ENCODE data around the gene SERP2.
A peak's percentile ranks its signal among the peaks of the same experiment; 100 is the strongest.

The SERP2 gene

DNA sequence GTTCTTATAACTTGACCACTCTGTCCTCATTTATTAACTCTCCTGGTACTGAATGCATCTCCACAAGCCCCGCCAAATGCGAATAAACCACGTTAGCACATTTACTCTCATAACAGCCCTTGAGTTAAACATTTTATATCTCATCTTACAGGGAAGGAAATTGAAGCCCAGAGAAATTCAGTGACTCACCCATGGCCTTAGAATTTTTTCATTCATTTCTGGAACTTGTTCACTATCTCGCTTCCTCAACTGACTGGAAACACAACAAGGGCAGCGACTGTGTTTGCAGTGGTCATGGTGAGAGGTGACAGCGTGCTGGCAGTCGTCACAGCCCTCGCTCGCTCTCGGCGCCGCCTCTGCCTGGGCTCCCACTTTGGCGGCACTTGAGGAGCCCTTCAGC is 39.5 kb downstream of the SERP2 start:
- no peak for DNase-seq

DNA sequence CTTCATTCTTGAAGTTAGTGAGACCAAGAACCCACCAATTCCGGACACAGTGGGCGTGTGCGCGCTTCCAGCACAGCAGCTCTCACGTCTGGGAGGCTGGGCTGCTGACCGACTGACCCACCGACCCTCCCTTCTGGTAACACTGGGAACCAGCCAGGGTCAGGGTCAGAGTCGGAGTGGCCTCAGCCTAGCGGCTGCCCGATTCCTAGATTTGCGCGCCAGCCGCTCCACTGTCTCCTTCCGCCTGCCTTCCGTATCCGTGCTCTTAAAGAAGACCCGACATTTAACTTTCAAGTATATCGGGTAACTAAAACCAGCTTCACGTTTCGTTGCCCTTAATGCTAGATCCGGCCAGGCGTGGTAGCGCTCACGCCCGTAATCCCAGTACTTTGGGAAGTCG is 41.1 kb downstream of the SERP2 start:
- DNase-seq = no peak

DNA sequence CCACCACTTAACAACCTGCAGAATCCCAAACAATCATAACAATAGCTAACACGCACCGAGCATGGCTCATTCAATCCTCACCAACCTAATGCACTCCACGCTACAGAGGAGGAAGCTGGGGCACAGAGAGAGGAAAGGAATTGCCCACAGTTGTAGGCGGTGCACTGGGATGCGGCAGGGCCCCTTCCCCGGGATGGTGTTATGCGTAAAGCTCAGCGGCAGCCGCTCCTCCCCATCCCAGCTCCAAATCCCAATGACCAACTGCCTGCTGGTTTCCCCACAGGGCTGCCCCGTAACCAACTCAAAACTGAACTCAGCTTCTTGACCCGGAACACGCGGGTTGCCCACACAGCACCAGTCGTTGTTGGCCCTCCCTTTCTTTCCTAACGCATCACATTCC is 42.2 kb downstream of the SERP2 start:
- no peak for DNase-seq

DNA sequence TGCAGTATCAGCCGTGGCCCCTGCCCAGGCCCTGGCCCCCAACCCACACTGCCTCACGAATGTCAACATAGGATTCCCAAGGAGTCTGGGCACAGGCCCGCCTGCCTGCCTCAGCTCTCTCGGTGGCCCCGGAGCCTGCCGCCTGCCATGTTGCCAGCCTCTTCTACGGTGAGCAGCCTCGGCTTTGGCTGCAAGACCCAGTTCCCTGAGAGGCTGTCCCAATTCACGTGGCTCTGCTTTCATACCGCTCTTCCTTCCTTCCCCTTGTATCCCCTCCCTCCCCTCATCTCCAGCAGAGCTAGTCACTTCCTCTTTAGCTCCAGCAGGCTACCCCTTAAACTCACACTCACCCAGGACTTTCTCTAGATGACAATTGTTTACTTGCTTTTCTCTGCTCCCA is 42.7 kb downstream of the SERP2 start:
- no peak for DNase-seq

DNA sequence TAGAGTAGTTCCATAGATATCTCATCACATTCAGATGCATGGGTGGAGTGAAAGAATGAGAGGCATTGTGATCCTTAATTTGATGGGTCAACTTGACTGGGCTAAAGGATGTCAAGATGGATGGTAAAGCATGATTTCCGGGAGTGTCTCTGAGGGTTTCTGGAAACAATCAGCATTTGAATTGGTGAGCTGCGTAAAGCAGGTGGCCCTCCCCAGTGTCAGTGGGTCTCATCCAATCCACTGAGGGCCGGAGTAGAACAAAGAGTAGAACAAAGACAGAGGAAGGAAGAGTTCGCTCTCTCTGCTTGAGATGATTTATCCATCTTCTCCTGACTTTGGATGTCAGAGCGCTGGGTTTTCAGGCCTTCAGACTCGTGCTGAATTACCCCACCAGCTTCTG is 43.1 kb downstream of the SERP2 start:
- DNase-seq = no peak

DNA sequence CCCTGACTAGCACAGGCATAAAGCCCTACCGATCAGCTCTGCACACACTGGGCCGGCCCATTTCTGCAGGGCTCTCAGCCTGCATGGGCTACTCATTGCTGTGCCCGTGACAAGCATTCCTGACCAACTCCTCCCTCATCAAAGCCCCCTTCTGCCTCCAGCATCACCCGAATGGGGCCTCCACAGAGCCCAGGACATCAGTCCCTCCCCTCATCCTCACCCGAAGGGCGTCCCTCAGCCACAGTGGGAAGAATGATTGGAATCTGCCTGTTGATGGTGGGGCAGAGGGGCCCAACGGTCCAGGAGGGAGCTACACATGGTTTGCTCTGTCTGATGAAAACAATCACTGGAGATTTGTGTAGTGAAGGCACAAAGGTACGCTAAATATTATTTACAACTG is 43.8 kb downstream of the SERP2 start:
- DNase-seq = no peak

DNA sequence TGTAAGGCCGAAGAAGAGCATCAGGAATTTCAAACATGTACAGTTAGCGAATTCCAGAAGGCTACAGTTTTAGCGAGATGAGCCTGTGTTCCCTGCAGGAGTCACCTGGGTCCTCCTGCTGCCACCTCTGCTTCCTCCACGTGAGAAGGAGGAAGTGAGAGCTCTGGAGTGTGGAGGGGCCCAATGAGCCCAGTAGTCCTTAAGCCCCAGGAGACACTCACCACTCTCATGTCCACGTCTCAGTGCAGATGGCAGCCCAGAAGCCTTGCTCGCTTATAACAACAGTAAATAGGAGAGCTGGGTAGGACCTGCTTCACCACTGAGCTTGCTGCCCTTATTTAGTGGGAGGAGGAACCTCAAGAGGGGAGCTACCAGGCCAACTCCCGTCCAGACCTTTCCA is 44.3 kb downstream of the SERP2 start:
- DNase-seq = no peak

DNA sequence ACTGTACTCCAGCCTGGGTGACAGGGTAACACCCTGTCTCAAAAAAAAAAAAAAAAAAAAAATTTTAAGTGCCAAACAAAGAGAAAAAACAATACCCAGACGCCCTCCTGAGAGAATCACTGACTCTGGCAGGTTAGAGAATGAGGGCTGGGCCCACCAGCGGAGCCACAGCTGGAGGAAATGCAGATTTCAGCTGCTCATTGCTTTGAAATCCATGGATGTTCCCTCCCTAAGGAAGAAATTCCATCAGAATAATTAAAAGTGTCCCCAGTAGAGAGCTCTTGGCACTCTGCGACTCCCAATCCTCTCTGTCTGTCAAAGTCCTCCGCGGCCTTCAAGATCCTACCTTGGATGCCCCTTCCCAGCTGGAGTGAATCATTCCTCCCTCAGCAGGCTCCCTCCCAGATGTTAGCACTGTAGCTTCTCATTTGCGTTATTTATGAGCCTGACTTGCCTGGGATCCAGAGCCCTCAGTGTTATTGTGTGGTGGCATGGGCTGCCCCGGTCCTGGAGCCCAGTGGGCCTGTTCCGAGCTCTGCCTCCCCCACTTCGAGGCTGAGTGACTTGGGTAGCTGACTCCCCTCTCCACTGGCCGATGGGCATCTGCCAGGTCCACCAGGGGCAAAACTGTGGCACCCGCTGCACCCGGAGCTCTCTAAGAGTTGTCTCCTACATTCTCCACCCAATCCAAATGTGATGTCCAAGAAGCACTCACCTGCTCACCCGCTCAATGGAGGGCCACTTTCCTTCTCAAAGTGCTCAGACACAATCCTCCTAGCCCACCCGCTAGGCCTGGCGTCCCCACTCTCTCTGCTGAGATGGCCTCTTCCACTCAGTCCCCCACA is 47.0 kb downstream of the SERP2 start:
- no peak for DNase-seq

DNA sequence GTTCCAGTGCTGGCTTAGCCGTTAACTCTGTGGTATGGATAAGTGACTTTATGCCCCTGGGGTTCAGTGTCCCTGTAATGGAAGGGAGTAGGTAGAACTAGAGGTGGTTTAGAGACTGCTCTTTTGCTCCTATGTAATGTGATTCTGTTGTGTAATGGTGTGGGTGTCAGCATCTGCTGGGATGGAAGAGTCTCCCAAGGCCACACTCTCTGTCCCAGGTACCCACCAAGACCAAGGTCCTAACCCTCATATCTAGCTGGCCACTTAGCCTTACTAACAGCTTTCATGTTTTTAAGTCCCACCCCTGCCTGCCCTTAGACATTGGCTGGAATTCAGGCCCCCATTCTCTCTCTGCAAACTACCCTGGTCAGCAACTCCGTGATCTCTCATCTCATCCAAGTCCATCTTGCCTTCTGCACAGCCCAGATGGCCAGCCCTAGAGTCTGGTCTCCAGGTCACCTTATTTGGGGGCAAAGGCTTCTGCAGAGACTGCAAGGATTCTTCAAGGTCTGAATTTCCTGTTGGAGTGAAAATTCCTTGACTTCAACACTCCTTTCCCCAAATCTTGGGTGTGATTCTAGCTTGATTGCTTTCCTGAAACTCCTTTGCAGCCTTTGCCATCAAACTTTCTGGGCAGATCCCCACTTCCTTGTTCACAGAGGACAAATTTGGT is 48.4 kb downstream of the SERP2 start:
- DNase-seq = no peak

DNA sequence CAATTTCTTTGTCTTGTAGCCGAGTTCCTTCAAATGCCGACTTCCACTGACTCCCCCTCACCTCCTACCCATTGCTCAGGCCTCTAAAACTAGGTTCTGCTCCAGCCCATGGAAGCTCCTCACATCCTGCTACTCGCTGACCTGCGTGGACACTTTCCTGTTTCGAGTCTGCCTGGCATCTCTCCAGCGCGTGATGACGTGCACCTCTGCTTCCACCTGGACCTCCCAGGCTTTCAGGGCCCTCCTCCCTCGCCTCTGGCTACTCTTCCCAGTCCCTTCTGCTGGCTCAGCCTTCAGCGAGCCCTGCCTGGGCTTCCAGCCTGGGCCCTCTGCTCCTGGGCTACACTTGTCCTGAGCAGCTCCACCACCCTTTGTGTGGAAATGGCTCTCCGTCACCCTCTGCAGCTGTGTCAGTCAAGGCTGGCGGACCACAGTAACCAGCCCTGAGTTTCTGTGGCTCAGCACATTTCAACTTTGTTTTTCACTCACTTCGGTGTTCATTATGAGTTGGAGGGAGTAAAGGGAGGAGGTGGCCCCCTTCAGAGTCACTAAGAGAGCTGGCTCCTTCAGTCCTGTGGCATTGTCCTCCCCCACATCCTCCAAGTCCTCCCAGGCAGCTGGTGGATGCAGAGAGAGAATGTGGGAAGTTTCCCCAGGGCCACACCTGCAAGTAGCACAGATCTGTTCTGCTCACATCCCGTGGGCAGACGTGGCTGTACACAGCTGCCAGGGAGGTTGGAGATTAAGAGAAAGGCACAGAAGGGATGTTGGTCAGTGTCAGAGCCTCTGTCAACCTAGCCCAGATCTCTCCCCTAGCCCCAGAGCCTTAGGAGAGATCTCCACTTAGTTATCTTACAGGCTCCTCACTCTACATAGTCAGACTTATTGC is 49.4 kb downstream of the SERP2 start:
- DNase-seq = no peak

DNA sequence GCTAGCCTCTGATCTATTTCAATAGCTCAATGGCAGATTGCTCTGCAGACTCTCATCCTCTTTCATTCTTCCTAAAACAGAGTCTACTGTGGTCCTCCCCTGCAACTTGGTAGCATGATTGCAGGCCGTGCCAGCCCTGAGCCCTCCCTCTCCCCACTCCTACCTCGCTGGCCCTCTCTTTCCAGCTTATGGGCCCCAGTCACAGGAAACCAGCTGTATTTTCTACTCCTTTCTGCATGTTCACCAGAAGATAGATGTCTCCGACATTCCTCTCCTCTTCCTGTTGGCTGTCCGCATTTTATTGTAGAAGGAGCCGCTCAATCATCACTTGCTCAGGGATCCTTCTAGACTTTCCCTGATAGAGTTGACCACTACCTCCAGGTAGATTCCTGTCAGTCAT is 50.2 kb downstream of the SERP2 start:
- DNase-seq = no peak

DNA sequence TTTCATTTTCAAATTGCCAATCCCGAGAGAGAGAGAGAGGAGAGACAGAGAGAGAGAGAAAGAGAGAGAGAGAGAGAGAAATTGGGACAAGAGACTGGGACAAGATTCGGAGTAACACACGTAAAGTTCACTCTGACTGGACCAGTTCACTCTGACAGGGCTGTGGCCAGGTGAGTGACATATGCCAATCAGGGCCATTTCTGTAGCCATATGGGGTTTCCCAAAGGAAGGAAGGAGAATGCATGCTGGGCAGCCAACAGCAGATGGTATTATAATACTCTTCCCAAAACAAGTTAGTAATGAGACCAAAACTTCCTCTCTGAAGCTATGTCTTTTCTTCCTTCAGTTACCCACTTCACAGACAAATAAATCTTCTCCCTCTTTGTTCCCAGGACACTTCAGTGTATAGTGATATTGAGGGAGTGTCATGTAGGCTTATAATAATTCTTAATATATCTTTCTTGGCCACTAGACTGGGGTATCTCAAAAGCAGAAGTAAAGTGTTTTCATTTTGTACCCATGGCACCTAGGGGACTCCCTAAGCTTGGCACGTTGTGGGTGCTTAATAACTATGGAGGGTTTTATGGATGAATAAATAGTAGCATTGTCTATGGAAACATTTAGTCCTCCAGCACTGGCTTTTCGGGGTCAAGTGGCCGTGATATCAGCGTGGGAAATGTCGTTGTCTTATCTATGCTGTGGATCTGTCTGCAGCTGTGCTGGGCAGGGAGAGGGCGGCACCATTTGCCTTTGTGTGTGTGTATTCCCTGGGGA is 51.6 kb downstream of the SERP2 start:
- DNase-seq = no peak

DNA sequence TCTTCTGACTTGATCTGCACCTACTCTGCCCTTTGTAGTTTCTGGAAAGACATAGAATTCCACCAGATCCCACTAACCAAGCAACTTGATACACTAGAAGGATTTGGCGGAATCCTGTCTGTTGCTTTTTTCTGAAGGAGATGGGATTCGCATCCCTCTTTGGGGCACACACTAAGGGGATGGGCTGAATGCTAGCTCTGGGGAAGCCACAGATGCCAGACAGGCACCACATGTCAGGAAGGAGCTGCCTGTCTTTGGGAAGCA is 52.1 kb downstream of the SERP2 start:
- no peak for DNase-seq

DNA sequence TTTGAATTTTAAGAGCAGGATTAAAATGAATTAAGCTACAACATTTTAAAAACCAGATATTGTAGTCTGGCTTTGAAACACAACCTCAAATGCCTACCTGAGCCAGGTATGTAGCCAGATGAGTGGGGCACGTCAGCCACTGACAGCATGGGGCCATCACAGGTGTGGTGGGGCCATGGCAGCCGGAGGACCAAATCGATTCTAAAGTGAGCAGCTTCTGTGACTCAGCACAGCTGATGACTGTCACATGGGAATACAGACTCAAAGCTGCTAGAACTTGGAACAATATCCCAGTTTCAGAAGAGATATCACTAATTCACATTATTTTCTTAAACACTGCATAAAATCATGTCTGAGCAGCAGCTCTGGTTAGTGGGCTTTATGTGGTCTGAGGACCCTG is 52.8 kb downstream of the SERP2 start:
- DNase-seq = no peak

DNA sequence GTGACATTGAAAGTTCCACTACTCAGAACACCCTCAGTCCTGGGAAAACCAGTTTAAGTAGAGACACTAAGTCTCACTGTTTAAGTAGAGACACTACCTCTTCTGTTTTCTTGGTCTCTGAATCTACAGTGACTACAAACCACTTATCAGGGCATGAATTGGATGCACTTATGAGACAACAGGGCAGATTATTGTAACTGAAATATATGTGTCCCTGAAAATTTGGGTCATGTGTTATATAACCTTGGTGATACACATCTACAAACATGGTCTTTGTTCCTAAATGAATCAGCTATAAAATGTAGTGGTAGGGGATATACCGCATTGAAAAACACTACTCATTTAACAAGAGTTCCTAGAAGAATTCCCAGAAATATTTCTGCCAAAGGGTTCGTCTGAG is 55.7 kb downstream of the SERP2 start:
- no peak for DNase-seq

DNA sequence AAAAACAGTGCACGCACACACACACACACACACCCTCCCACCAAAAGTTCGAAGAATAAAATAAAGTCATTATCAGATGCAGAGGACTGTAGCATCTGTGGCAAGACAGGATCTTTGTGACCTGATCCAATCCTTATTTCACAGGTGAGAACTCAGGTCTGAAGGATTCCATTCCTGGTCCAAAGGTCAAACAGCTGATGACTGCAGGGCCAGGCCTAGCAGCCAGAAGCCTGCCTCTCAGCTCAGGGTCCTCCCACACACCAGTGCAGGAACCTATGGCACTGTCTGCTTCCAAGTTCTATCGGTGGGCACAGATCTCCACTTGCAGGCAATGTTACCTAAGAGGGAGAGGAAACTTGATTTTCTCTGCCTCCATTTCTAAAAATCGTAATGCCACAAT is 57.5 kb downstream of the SERP2 start:
- no peak for DNase-seq

DNA sequence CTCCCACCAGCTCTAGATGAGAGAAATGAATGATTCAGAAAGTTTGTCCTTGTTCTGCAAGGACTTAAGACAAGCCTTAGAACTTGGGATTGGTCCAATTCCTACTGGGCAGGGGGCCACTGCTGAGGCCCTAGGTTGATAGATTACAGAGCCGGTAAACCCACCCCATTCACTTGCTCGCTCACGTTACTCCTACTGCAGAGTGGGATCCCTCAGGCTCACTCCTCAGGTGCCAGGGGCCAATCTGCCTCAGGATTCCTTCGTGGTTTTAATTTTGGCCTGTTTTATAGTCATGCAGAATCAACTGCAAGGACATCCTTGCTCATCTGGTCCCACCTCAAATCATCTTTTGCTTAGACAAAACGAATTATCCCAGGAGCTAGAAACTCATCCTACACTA is 59.0 kb downstream of the SERP2 start:
- DNase-seq = no peak

DNA sequence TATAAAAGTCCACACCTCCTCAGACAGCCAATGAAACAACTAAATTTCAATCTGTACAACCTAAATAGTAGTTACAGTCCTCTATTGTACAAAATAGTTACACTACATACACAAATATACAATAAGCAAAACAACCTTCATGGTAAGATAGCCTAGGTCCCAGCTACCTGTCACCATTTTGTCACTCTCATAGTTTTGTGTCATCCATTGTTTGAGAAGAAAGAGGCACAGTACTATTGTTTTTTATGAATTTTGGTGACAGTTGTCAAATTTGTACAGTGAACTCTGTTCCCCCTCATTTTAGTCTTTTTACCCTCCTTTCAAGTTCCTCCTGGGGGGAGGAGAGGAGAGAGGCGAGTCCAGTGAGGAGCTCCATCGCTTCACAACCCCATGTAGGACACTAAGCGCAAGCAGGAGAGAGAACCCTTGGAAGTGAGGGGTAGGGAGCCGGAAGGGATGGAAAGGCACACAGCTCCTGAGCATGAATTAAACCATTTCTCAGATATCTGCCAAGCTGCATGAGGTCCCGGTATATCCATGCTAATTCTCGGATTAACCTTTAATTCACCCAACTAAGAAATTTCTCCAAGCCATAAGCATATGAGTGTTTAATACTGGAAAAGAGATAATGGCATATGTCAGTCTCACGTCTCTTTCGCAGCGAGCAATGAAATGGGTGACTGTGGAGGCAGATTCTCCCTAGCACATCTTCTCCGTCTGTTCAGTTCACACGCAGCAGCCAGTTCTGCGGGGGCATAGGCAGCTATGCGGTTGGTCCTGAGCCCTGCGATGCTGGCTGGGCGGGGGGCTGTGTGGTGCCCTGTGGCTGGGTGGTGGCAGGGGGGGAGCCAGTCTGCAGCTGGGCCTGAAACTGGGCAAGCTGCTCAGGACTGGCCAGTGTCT is 60.5 kb downstream of the SERP2 start:
- no peak for DNase-seq

DNA sequence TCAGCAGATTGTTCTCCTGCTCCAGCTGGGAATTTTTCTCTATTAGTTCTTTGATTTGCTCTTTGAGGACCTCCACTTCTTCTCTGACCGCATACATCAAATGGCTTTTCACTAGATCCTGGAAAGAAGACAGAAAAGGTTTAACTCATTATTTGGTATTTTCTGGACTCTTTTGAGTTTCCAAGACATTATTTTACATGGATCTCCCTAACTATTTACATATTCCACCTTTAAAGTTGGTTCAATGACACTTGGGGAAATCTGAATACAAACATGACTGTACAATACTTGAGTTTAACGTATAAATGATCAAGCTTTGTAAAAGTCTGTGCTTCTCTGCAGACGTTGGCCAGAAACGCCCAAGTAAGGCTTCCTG is 61.1 kb downstream of the SERP2 start:
- DNase-seq = no peak

DNA sequence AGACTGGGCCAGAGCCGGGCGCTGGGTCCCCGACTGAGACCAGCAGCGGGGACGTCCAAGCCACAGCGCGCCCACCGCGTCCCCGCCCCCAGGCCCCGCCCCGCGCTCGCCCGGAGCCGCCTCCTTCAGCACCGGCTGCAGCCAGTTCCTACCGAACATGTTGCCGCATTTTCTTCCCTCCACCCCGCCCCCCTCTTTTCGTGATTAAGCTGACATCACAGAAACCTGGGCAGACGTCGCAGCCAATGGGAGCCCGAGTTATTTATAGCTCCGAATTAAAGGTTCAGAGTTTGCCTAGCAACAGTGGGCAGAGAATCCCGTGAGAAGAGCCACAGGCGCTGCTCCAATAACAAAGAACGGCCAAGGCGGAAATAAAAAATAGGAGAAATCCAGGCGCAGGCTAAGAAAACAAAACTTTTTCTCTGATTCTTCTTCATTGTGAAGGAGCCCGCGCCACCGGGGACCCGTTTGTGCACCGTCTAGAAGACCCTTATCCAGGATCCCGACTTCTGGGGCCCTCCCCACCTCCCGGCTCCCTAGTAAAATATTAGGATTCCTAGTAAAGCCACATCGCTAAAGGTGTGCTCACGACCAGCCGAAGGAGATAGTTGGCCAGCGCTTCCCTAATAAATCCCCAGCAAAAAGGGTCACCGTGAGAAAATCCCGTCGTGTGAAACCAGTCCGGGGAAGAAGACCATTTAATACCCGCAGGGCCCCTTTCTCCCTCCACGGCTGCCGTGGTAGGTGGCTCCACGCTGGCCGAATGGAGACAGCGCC is 61.7 kb downstream of the SERP2 start:
- DNase-seq = peak; percentile 94

DNA sequence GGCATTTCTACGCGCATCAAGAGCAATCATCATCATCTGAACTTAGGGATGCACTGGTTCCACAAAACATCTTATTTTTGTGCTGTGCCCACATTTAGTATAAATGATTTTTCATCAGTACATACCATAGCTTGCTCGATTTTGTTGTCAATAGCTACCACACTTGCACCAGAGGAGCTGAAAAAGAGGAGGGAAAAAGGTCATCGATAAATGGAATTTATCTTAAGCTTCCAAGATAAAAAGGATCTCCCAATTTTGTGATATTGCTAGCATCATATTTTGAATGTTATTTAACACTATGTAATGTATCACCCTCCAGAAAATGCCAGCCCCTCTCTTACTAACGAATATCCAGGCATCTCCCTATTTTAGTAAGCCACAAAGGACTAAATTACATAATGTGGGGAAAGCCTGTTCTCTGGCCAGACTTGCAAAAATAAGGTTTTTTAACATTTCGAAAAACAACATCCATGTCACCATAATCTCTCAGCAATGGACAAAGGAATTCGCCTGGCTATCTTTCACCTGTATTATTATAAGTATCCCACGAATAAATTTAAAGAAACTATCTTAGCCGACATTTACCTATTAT is 62.4 kb downstream of the SERP2 start:
- DNase-seq = no peak

Measured in CD4-positive, alpha-beta T cell treated with Interleukin-12 subunit alpha and Interleukin-12 subunit beta, for 1 hour (primary cell).